HG03378 (cell line): ENCODE data around the gene TENT4A.

Experiments used
- ATAC-seq: cut with Tn5 transposase; IDR thresholded peaks from one replicate; pipeline ENCODE4 v1.9.1; 2021; ENCODE audit warnings: mild to moderate bottlenecking, moderate library complexity; ENCODE audit not compliant: unreplicated experiment

The TENT4A gene

GRCh38 chr5:6731465-6732237 lies 18.4 kb downstream of the TENT4A start:
- ATAC-seq, result no peak

GRCh38 chr5:6732634-6733410 lies 19.6 kb downstream of the TENT4A start:
- ATAC-seq, result no peak

GRCh38 chr5:6733411-6734242 lies 20.4 kb downstream of the TENT4A start:
- ATAC-seq, result no peak

GRCh38 chr5:6734243-6734700 lies 21.0 kb downstream of the TENT4A start:
- ATAC-seq, result no peak

GRCh38 chr5:6734781-6735180 lies 21.5 kb downstream of the TENT4A start:
- ATAC-seq, result no peak

DNA sequence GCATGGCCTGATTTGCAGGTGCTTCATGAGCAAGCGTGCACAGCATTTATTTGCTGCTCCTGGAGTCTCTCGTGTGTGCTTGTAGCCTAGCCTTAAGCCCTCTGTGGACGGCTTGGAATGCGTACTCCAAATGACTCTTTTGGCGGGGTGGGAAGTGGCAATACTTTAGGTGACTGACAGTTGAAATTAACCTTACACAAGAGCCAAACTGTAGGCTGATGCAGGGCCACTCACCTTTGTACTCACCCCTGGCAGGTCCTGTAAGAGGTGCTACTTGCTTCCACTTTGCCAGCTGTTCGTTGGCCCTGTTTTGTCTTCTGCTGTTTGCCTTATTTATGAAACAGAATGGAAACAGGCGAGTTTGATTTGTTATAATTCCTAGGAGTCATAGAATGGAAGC lies 22.9 kb downstream of the TENT4A start:
- no peak for ATAC-seq

DNA sequence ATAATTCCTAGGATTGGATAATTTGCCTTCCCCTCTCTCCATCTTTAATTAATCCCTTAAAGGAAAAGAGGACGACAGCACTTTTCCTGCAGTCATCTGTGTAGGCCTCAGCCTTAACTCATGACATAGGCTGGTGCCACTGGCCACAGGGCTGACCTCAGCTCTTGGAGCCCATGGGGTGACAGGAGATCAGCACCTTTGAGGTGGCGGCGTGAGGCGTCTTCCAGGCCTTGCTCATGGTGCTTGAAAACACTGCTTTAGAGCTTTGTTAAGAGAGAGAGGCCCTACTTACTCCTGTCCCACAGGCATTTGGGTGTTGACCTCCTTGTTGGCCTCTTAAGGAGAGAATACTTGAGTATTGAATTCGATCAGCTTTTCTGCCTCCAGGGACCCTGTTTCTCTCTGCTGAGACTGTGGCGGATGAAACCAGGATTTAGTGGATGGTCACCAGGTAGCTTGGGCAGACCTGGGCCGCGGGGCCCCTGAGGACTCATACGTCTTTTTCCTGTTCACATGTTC lies 23.4 kb downstream of the TENT4A start:
- no peak for ATAC-seq

- peak; percentile 87 for ATAC-seq
These were observed 24.1 kb downstream of the TENT4A start for GRCh38 chr5:6737043-6737941.

DNA sequence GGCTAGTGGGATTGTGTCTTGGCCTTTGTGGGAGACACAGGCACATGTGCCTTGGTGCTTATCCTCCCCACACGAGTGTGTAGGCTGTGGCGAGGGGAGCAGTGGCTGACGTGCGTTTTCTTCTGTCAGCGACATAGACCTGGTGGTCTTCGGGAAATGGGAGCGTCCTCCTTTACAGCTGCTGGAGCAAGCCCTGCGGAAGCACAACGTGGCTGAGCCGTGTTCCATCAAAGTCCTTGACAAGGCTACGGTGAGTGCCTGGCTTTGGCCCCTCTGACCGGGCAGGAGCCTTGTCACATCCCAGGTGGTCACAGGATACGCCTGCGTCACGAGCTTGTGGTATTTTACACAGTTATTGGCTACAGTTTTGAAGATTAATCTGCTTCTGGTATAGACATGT lies 26.4 kb downstream of the TENT4A start:
- no peak for ATAC-seq

DNA sequence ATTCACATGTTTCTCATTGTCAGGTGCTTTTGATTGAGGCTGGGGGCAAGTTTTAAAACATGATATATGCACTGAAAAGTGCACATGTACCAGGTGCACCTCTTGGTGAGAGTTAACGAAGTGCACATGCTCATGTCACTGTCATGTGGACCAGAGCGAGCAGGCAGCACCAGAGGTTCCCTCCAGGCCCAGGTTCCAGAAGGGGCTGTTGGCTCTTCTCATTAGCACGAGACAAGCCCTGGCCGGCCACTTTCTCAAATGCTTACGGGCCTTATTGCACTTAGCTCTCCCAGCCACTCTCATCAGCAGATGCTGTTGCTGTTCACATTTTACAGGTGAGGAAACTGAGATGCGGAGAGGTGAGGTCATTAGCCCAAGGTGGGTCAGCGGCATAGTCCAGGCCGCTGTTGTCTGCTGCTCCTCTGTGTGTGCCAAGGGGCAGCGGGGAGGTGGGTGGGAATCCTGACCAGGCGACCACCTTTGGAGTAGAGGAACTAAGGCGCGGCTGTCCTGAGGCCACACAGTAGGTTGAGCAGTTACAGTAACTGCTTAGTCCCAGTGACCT lies 27.4 kb downstream of the TENT4A start:
- ATAC-seq, result no peak

DNA sequence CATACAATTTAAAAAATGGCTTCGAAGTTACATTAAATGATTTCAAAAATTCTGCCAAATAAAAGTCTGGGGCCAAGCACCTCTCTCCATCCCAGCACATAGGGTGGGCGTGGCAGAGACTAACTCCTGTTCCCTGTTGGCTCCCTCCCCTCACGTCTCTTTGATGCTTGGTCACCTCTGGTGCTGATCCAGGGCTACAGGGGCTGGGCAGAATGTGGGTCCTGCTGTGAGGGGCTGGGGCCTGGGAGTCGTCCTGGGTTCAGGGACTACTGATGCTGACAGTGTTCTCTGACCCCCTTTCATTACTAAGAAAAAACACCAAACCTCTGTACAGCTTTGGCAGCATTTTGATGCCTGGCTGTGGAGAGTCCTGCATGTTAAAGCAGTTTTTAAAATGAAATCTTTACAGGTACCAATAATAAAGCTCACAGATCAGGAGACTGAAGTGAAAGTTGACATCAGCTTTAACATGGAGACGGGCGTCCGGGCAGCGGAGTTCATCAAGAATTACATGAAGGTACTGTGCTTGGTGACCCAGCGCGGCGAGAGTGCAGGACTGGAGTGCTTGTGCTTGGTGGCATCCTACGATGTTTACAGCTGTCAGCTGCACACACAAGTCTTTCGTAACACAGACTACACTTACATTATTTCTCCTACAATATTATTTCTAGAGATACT lies 29.0 kb downstream of the TENT4A start:
- no peak for ATAC-seq

DNA sequence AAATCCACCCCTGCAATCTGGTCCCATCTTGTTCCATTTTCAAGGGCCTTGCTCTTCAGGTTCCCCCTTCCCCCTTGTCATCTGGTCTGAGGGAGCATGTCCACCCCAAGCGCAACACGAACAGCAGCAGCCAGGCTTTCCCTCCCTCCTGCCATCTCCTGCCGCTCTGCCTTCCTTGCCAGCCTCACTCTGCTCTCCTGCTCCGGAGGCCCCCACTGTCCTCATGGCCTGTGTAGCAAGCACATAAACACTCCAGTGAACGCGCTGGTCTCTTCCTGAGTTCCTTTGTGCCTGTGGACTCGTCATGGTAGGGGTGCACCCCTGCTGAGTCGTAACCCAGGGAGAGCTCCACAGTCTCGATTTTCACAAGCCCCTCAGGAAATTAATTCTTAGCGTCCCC lies 29.9 kb downstream of the TENT4A start:
- no peak for ATAC-seq

DNA sequence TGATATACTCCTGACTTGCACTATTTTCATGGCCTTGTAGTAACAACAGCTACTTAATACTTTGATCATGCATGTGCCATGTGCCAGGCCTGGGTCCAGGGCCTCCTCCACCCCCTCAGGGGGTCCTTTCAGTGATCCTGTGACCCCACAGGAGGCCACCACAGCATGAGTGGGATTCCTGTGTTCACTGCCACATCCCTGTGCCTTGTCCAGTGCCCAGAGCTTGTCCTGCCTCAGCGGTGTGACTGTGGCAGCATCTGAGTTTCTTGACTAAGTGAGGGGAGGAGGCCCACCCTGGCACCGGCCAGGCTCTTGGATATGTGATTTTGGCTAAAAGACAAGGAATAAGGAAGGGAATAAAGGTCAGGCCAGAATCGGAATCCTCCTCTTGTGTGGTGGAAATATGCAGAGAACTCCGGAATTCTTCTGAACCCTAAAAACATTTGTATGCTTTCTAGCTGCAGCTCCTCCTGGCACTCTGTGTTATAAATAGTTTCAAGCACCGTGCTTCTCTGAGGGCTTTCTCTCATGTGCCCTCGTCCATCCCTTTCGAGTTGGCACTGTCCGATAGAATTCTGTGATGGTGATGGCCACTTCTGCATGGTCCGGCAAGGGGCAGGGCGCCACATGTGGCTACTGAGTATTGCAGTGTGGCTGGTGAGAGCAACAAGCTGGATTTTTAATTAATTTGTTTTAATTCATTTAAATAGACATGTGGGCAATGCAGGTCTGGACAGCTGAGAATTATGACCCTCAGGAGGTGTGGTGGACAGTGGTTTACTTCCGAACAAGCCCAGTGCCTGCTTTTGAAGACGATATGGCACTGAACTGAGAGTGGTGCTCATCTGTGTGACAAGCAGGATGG lies 31.8 kb downstream of the TENT4A start:
- no peak for ATAC-seq

- peak; percentile 76 for ATAC-seq
These were observed 32.5 kb downstream of the TENT4A start for GRCh38 chr5:6745706-6746222.

- ATAC-seq, result no peak
These were observed 33.0 kb downstream of the TENT4A start for GRCh38 chr5:6746244-6746643.

GRCh38 chr5:6747103-6747502 lies 33.9 kb downstream of the TENT4A start:
- no peak for ATAC-seq

DNA sequence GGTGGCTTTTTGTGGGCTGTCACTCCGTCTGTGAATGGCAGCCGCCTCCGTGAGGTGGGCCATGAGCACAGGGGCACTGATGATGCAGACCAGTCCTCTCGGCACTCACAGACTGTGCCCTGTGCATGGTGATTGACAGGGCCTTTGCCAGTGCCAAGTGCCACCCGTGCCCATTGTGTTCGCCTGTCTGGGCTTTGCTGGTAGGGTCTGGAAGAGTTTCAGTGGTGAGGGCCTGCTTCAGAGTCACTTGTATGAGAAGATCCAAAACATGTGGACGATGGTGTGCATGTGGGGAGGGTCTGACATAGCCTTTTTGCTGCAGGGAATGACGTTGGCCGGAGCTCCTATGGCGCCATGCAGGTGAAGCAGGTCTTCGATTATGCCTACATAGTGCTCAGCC lies 34.9 kb downstream of the TENT4A start:
- no peak for ATAC-seq
